HepG2 (cell line): ENCODE results near the gene POLR3E. TPM values are rescaled to one million over a fixed set of nuclear protein-coding genes. Genes with fewer than 3 reads are reported as not detected.

Experiments used
- BRF2 ChIP-seq: sonication (generic); formaldehyde crosslinking; IDR thresholded peaks from 2 replicates; pipeline ENCODE4 v1.8.1; 2022; ENCODE audit warnings: mild to moderate bottlenecking, missing genetic modification reagents
- EED ChIP-seq: sonication (generic); formaldehyde crosslinking; IDR thresholded peaks from 2 replicates; pipeline ENCODE4 v1.5.0; 2020; ENCODE audit warnings: mild to moderate bottlenecking, missing genetic modification reagents
- KLF15 ChIP-seq: sonication (generic); formaldehyde crosslinking; IDR thresholded peaks from 2 replicates; pipeline ENCODE4 v1.8.1; 2023; ENCODE audit warnings: borderline replicate concordance, mild to moderate bottlenecking, inconsistent platforms, missing genetic modification reagents, mixed read lengths
- MAF1 ChIP-seq: sonication (generic); formaldehyde crosslinking; IDR thresholded peaks from 2 replicates; pipeline ENCODE4 v1.5.0; 2020; ENCODE audit warnings: missing genetic modification reagents, borderline replicate concordance
- MEIS1 ChIP-seq: sonication (generic); formaldehyde crosslinking; IDR thresholded peaks from 2 replicates; pipeline ENCODE4 v1.9.0; 2021; ENCODE audit warnings: mild to moderate bottlenecking, missing genetic modification reagents, moderate library complexity, borderline replicate concordance
- PATZ1 ChIP-seq: sonication (generic); formaldehyde crosslinking; IDR thresholded peaks from 2 replicates; pipeline ENCODE4 v1.4.0; 2020; ENCODE audit warnings: missing genetic modification reagents
- PRMT3 ChIP-seq: sonication (generic); formaldehyde crosslinking; IDR thresholded peaks from 2 replicates; pipeline ENCODE4 v1.8.1; 2022; ENCODE audit warnings: low read depth, mild to moderate bottlenecking, moderate library complexity, missing genetic modification reagents, borderline replicate concordance
- TEAD2 ChIP-seq: sonication (generic); formaldehyde crosslinking; IDR thresholded peaks from 2 replicates; pipeline ENCODE4 v1.9.0; 2021; ENCODE audit warnings: missing genetic modification reagents
- TRIM22 ChIP-seq: fragments of 450-650 bp; IDR thresholded peaks from 2 replicates; pipeline ENCODE4 v1.6.1; 2017
- ZSCAN12 ChIP-seq: sonication (generic); formaldehyde crosslinking; IDR thresholded peaks from 2 replicates; pipeline ENCODE4 v1.9.0; 2021; ENCODE audit warnings: mild to moderate bottlenecking, missing genetic modification reagents
- ZSCAN9 ChIP-seq: IDR thresholded peaks from 2 replicates; pipeline ENCODE4 v1.6.1; 2016; ENCODE audit warnings: borderline replicate concordance
- polyA plus RNA-seq, 8 experiments: library from polyadenylated mRNA; depleted of rRNA in 3 of 8; stranded (reverse) in 7 of 8; unstranded in 1 of 8; fragments of >200 nt; fragmentation: Illumina TruSeq in 4 of 8; extraction: Trizol in 4 of 8; gene quantifications; 2 replicates each; pipeline versions ENCODE4 v1.2.1 to v1.2.3, GENCODE V29; 2011 to 2016; ENCODE audit warnings: low read depth in 4 of 8, missing spikeins in 1 of 8, mixed read lengths in 1 of 8; ENCODE audit not compliant: insufficient read depth in 1 of 8
- total RNA-seq, 5 experiments: library from RNA; depleted of rRNA; stranded (reverse); fragments of >200 nt; fragmentation: Illumina TruSeq; extraction: Trizol; gene quantifications; 2 replicates each; pipeline ENCODE4 v1.2.3, GENCODE V29; 2016; ENCODE audit warnings: low read depth in 1 of 5
- TF ChIP-seq, protein P1 (sequence below): sonication (generic); formaldehyde crosslinking; IDR thresholded peaks from 2 replicates; pipeline ENCODE4 v1.9.0; 2021; ENCODE audit warnings: missing genetic modification reagents, borderline replicate concordance
- TF ChIP-seq, protein P2 (sequence below): sonication (generic); formaldehyde crosslinking; IDR thresholded peaks from 2 replicates; pipeline ENCODE4 v1.4.0; 2020; ENCODE audit warnings: missing genetic modification reagents, borderline replicate concordance
- TF ChIP-seq, protein P3 (sequence below): sonication (generic); formaldehyde crosslinking; IDR thresholded peaks from 2 replicates; pipeline ENCODE4 v1.9.0; 2022; ENCODE audit warnings: missing genetic modification reagents, mild to moderate bottlenecking, borderline replicate concordance

POLR3E gene
- total and polyA plus RNA-seq, 2 of the 13 experiments (the other 11 are each of a cell fraction or from before 2014, with no cell fraction given) = 135 to 262 TPM

GRCh38 chr16:22296225-22297113 lies 740 bp upstream of the POLR3E start (continued):
- TF ChIP-seq PRMT3 = 0 out of 2 replicates have a peak, but pooled peaks have one; percentile 8
- no peak for TF ChIP-seq KLF15 (CRISPR knock-in tag)
- TF ChIP-seq, protein P1, sequence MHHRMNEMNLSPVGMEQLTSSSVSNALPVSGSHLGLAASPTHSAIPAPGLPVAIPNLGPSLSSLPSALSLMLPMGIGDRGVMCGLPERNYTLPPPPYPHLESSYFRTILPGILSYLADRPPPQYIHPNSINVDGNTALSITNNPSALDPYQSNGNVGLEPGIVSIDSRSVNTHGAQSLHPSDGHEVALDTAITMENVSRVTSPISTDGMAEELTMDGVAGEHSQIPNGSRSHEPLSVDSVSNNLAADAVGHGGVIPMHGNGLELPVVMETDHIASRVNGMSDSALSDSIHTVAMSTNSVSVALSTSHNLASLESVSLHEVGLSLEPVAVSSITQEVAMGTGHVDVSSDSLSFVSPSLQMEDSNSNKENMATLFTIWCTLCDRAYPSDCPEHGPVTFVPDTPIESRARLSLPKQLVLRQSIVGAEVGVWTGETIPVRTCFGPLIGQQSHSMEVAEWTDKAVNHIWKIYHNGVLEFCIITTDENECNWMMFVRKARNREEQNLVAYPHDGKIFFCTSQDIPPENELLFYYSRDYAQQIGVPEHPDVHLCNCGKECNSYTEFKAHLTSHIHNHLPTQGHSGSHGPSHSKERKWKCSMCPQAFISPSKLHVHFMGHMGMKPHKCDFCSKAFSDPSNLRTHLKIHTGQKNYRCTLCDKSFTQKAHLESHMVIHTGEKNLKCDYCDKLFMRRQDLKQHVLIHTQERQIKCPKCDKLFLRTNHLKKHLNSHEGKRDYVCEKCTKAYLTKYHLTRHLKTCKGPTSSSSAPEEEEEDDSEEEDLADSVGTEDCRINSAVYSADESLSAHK (CRISPR knock-in tag) = no peak
- TF ChIP-seq PATZ1 (CRISPR knock-in tag) = peak; percentile 72
- TF ChIP-seq TEAD2 (CRISPR knock-in tag) = peak; percentile 81; the same call in 1 of the 2 replicates
- TF ChIP-seq, protein P2, sequence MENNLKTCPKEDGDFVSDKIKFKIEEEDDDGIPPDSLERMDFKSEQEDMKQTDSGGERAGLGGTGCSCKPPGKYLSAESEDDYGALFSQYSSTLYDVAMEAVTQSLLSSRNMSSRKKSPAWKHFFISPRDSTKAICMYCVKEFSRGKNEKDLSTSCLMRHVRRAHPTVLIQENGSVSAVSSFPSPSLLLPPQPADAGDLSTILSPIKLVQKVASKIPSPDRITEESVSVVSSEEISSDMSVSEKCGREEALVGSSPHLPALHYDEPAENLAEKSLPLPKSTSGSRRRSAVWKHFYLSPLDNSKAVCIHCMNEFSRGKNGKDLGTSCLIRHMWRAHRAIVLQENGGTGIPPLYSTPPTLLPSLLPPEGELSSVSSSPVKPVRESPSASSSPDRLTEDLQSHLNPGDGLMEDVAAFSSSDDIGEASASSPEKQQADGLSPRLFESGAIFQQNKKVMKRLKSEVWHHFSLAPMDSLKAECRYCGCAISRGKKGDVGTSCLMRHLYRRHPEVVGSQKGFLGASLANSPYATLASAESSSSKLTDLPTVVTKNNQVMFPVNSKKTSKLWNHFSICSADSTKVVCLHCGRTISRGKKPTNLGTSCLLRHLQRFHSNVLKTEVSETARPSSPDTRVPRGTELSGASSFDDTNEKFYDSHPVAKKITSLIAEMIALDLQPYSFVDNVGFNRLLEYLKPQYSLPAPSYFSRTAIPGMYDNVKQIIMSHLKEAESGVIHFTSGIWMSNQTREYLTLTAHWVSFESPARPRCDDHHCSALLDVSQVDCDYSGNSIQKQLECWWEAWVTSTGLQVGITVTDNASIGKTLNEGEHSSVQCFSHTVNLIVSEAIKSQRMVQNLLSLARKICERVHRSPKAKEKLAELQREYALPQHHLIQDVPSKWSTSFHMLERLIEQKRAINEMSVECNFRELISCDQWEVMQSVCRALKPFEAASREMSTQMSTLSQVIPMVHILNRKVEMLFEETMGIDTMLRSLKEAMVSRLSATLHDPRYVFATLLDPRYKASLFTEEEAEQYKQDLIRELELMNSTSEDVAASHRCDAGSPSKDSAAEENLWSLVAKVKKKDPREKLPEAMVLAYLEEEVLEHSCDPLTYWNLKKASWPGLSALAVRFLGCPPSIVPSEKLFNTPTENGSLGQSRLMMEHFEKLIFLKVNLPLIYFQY (CRISPR knock-in tag) = no peak
- TF ChIP-seq EED = no peak
- no peak for TF ChIP-seq MEIS1 (CRISPR knock-in tag)
- TF ChIP-seq MAF1 = no peak
- TF ChIP-seq TRIM22 = no peak
- no peak for TF ChIP-seq BRF2 (CRISPR knock-in tag)
- TF ChIP-seq ZSCAN9 (CRISPR knock-in tag) = no peak
- TF ChIP-seq, protein P3, sequence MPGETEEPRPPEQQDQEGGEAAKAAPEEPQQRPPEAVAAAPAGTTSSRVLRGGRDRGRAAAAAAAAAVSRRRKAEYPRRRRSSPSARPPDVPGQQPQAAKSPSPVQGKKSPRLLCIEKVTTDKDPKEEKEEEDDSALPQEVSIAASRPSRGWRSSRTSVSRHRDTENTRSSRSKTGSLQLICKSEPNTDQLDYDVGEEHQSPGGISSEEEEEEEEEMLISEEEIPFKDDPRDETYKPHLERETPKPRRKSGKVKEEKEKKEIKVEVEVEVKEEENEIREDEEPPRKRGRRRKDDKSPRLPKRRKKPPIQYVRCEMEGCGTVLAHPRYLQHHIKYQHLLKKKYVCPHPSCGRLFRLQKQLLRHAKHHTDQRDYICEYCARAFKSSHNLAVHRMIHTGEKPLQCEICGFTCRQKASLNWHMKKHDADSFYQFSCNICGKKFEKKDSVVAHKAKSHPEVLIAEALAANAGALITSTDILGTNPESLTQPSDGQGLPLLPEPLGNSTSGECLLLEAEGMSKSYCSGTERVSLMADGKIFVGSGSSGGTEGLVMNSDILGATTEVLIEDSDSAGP (CRISPR knock-in tag) = no peak; the same call in 1 of the 2 replicates
- TF ChIP-seq ZSCAN12 (CRISPR knock-in tag) = peak; percentile 14; the same call in 1 of the 2 replicates
